T-helper 1 cell treated with Interleukin-12 subunit alpha and Interleukin-12 subunit beta and Interleukin-4 antibody, amounts not matched to agents 30 μg/mL and 1 μg/mL, for 36 hours (primary cell): Measurements from ENCODE around the gene DDIT4.
"Not testable (repeated sequence)": the region's sequence is repeated elsewhere in the genome, so short reads cannot be mapped to it uniquely, and the experiment has no call there.

Experiments
- H3K27ac Mint-ChIP-seq: one replicate; pipeline ENCODE4 v1.8.0; 2021; ENCODE audit warnings: mild to moderate bottlenecking, mixed read lengths
- H3K27me3 Mint-ChIP-seq: one replicate; pipeline ENCODE4 v1.8.0; 2021; ENCODE audit warnings: low read depth, mixed read lengths
- H3K36me3 Mint-ChIP-seq: one replicate; pipeline ENCODE4 v1.8.0; 2021; ENCODE audit warnings: low read depth, mixed read lengths
- H3K4me1 Mint-ChIP-seq: one replicate; pipeline ENCODE4 v1.8.0; 2021; ENCODE audit warnings: low read depth, mixed read lengths
- H3K4me3 Mint-ChIP-seq: one replicate; pipeline ENCODE4 v1.8.0; 2021; ENCODE audit warnings: mild to moderate bottlenecking, moderate library complexity, mixed read lengths
- H3K9me3 Mint-ChIP-seq: one replicate; pipeline ENCODE4 v1.8.0; 2021; ENCODE audit warnings: mixed read lengths

DDIT4 gene

GRCh38 chr10:72273410-72274212 lies at the start of gene DDIT4:
Gene DDIT4, plus strand, starts transcription at chr10:72273924. Its CDS starts 293 bp downstream, at chr10:72274217.
- Mint-ChIP-seq H3K27ac (peak within 1 kb of the TSS; percentile 98), H3K36me3 (peaks cover 28% of the 10 kb centered on the region), H3K27me3 (no peaks in the 10 kb centered on the region), H3K4me1 (peaks cover 52% of the 10 kb centered on the region), H3K9me3 (no peaks in the 10 kb centered on the region), H3K4me3 (peak within 1 kb of the TSS; percentile 96)

GRCh38 chr10:72224191-72224590 lies 49.5 kb upstream of the DDIT4 start:
- peaks cover 18% of the 10 kb centered on the region for H3K36me3 Mint-ChIP-seq
- H3K27ac Mint-ChIP-seq: peak overlapping the region; percentile 32
- H3K4me1 Mint-ChIP-seq: peaks cover 36% of the 10 kb centered on the region
- H3K4me3 Mint-ChIP-seq, H3K9me3 Mint-ChIP-seq, H3K27me3 Mint-ChIP-seq: not testable (repeated sequence)

- Mint-ChIP-seq H3K36me3 (peaks cover 26% of the 10 kb centered on the region), H3K27ac (no peak overlapping the region), H3K4me3 (no peak overlapping the region), H3K9me3 (no peaks in the 10 kb centered on the region), H3K27me3 (no peaks in the 10 kb centered on the region), H3K4me1 (peaks cover 39% of the 10 kb centered on the region)
Measured at GRCh38 chr10:72226418-72227027, 47.2 kb upstream of the DDIT4 start.

GRCh38 chr10:72227826-72228225 lies 45.9 kb upstream of the DDIT4 start:
- peaks cover 36% of the 10 kb centered on the region for H3K4me1 Mint-ChIP-seq
- no peak overlapping the region for H3K4me3 Mint-ChIP-seq
- no peaks in the 10 kb centered on the region for H3K9me3 Mint-ChIP-seq
- H3K27me3 Mint-ChIP-seq: no peaks in the 10 kb centered on the region
- H3K36me3 Mint-ChIP-seq: peaks cover 25% of the 10 kb centered on the region
- H3K27ac Mint-ChIP-seq: no peak overlapping the region

DNA sequence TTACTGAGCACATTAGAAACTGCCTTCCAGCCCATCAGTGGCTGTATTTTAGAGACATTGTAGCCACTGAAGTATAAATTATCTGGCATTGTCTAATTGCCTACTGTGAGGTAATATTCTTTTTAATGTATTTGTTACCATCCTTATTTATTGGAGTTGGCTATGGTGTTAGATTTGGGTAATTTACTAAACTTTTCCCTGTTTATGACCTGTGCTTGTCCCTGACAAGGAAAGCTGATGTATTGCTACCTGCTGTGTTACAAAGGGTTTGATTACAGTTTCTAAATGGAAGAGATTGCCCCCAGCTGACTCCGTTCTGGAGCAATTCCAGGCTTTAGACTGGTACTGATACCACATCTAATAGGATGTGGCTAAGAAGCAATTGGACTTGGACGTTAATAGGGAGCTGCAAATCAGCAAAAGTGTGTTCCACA lies 45.4 kb upstream of the DDIT4 start:
- H3K27me3 Mint-ChIP-seq: no peaks in the 10 kb centered on the region
- H3K4me1 Mint-ChIP-seq: peaks cover 35% of the 10 kb centered on the region
- H3K36me3 Mint-ChIP-seq: peaks cover 31% of the 10 kb centered on the region
- H3K9me3 Mint-ChIP-seq: no peaks in the 10 kb centered on the region
- H3K4me3 Mint-ChIP-seq: no peak overlapping the region
- H3K27ac Mint-ChIP-seq: no peak overlapping the region

GRCh38 chr10:72229261-72230251 lies 44.2 kb upstream of the DDIT4 start:
- H3K9me3 Mint-ChIP-seq: no peaks in the 10 kb centered on the region
- H3K27ac Mint-ChIP-seq: no peak overlapping the region
- peaks cover 26% of the 10 kb centered on the region for H3K4me1 Mint-ChIP-seq
- no peaks in the 10 kb centered on the region for H3K27me3 Mint-ChIP-seq
- H3K36me3 Mint-ChIP-seq: peaks cover 30% of the 10 kb centered on the region
- no peak overlapping the region for H3K4me3 Mint-ChIP-seq

DNA sequence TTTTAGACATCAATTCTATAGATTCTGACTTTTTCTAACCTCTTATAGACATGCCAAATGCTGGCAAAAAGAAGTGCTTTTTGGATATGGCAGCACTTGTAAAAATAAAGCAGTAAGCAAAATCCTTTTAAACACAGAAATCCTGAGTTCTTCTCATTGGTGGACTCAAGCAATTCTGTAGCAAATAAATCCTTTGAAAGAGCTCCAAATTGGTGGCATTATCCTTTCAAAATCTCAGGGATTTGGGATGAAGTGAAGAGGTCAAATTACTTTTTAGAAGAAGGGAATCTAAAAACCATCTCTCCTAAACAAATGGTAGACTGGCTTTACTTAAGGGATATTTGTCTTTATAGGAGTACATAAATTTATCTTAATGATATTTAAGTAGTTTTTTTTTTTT lies 40.1 kb upstream of the DDIT4 start:
- Mint-ChIP-seq H3K27ac (no peak overlapping the region), H3K4me1 (peaks cover 12% of the 10 kb centered on the region), H3K9me3 (no peaks in the 10 kb centered on the region), H3K27me3 (no peaks in the 10 kb centered on the region), H3K36me3 (peaks cover 33% of the 10 kb centered on the region), H3K4me3 (no peak overlapping the region)

DNA sequence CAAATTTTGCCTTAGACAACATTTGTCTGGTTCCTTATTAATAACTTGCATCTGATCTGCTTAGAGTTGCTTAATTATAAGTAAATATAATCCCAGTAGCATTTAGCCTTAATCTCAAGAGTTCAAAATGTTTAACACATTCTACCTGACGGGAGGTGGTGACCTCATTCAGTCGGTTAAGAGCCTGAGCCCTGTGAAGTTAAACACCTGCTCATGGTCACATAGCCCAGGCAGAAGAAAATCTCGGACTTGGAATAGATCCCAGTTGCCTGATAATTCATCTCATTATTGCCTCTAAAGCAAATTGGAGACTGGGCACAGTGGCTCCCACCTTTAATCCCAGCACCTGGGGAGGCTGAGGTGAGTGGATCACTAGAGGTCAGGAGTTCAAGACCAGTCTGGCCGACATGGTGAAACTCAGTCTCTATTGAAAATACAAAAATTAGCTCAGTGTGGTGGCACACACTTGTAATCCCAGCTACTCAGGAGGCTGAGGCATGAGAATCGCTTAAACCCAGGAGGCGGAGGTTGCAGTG lies 39.1 kb upstream of the DDIT4 start:
- peaks cover 7% of the 10 kb centered on the region for H3K4me1 Mint-ChIP-seq
- no peak overlapping the region for H3K27ac Mint-ChIP-seq
- H3K27me3 Mint-ChIP-seq: no peaks in the 10 kb centered on the region
- no peak overlapping the region for H3K4me3 Mint-ChIP-seq
- H3K36me3 Mint-ChIP-seq: peaks cover 31% of the 10 kb centered on the region
- no peaks in the 10 kb centered on the region for H3K9me3 Mint-ChIP-seq

GRCh38 chr10:72235544-72236279 lies 38.0 kb upstream of the DDIT4 start:
- H3K4me1 Mint-ChIP-seq: peaks cover 7% of the 10 kb centered on the region
- H3K27me3 Mint-ChIP-seq: no peaks in the 10 kb centered on the region
- H3K27ac Mint-ChIP-seq: no peak overlapping the region
- H3K4me3 Mint-ChIP-seq: no peak overlapping the region
- no peaks in the 10 kb centered on the region for H3K9me3 Mint-ChIP-seq
- H3K36me3 Mint-ChIP-seq: peaks cover 30% of the 10 kb centered on the region

GRCh38 chr10:72238392-72239175 lies 35.1 kb upstream of the DDIT4 start:
- no peak overlapping the region for H3K4me3 Mint-ChIP-seq
- H3K4me1 Mint-ChIP-seq: peaks cover 22% of the 10 kb centered on the region
- no peaks in the 10 kb centered on the region for H3K27me3 Mint-ChIP-seq
- no peak overlapping the region for H3K27ac Mint-ChIP-seq
- no peaks in the 10 kb centered on the region for H3K9me3 Mint-ChIP-seq
- H3K36me3 Mint-ChIP-seq: peaks cover 17% of the 10 kb centered on the region

DNA sequence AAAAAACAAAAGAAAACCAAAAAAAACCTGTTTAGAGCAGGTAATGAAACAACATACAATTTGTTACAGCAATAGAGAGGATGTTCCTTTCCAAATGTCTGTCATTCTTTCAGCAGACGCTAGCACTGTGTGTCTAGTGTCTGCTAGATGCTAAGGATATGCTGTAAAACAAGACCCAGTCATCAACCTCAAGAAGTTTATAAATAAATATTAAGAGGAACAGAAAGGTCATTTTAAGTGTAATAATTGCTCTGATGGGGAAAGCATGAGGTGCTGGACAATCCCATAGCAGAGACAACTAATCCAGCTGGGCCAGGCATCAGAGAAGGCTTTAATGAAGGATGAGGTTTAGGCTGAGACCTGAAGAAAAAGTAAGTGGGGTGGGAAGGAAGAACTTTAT lies 34.3 kb upstream of the DDIT4 start:
- no peaks in the 10 kb centered on the region for H3K27me3 Mint-ChIP-seq
- no peak overlapping the region for H3K4me3 Mint-ChIP-seq
- no peak overlapping the region for H3K27ac Mint-ChIP-seq
- H3K36me3 Mint-ChIP-seq: peaks cover 16% of the 10 kb centered on the region
- H3K9me3 Mint-ChIP-seq: no peaks in the 10 kb centered on the region
- peaks cover 28% of the 10 kb centered on the region for H3K4me1 Mint-ChIP-seq

DNA sequence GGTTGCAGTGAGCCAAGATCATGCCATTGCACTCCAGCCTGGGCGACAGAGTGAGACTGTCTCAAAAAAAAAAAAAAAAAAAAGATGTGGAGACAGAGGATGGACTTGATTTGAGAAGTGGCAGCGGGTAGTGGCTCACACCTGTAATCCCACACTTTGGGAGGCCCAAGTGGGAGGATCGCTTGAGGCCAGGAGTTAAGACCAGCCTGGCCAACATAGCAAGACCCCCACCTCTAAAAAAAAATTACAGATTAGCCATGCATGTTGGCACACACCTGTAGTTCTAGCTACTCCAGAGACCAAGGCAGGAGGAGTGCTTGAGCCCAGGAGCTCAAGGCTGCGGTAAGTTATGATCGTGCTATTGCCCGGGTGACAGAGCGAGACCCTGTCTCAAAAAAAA lies 33.4 kb upstream of the DDIT4 start:
- no peak overlapping the region for H3K27ac Mint-ChIP-seq

DNA sequence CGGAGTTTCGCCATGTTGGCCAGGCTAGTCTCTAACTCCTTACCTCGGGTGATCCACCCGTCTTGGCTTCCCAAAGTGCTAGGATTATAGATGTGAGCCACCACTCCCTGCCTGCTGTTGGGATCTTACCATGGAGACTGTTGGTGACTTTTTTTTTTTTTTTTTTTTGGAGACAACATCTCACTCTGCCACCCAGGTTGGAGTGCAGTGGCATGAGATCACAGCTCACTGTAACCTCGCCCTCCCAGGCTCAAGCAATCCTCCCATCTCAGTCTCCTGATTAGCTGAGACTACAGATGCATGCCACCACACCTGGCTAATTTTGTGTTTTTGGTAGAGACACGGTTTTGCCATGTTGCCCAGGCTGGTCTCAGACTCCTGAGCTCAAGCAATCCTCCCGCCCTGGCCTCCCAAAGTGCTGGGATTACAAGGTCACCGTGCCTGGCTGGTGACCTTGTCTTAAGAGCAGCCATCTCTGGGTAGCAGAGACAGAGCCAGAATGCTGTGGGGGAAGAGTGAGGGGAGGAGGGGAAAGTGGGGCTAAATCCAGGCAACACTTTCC lies 32.0 kb upstream of the DDIT4 start:
- Mint-ChIP-seq H3K27ac (no peak overlapping the region), H3K27me3 (no peaks in the 10 kb centered on the region), H3K9me3 (no peaks in the 10 kb centered on the region), H3K4me1 (peaks cover 47% of the 10 kb centered on the region), H3K36me3 (peaks cover 6% of the 10 kb centered on the region), H3K4me3 (no peak overlapping the region)

More for the DNA sequence above, 33.4 kb upstream of the DDIT4 start:
- Mint-ChIP-seq H3K4me1 (peaks cover 38% of the 10 kb centered on the region), H3K36me3 (peaks cover 10% of the 10 kb centered on the region), H3K4me3 (no peak overlapping the region), H3K9me3 (no peaks in the 10 kb centered on the region), H3K27me3 (no peaks in the 10 kb centered on the region)
